ENCODE measurements around the gene HES7.

DNA sequence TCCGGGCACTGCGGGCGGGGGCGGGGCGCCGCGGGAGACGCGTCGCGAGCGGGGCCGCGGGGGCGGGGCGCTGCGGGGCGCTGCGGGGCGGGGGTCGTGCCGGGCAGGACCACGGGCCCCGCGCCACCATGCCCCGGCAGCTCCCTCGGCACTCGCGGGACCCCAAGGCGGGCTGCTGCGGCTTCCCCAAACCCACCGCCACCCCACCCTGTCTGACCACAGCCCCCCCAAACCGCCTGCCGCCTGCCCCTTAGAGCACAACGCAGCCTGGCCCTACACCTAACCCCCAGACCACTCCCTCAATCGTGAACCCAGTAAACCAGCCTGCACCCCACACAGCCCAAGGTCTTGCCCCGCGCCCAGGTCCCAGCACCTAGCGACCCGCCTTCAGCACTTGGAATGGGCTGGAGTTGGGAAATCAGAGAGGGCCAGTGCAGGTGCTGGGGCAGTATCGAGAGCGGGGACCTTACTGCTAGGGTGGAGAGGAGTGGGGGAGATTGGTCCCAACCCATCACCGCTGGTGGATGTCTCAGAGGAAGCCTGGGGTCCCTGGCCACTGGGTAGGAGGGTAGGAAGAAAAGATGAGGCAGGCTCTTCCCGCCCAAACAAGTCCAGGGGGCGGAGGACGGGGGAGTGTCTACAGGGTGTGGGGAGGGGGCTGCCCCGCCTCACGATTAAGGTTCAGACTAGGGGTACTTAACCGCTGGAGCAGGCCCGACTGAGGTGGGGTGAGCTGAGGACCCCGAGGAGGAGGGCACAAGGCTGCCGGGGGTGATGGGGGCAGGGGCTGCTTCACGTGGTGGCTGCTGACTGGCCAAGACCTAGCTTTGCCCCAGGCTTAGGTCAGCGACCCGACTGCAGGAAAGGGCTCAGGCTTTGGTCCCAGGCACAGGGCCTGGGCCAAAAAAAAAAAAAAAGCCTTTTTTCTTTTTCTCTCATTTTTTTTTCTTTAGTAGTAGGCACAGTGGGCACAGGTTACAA lies 39.4 kb upstream of the HES7 start:
- TF ChIP-seq, protein P1, sequence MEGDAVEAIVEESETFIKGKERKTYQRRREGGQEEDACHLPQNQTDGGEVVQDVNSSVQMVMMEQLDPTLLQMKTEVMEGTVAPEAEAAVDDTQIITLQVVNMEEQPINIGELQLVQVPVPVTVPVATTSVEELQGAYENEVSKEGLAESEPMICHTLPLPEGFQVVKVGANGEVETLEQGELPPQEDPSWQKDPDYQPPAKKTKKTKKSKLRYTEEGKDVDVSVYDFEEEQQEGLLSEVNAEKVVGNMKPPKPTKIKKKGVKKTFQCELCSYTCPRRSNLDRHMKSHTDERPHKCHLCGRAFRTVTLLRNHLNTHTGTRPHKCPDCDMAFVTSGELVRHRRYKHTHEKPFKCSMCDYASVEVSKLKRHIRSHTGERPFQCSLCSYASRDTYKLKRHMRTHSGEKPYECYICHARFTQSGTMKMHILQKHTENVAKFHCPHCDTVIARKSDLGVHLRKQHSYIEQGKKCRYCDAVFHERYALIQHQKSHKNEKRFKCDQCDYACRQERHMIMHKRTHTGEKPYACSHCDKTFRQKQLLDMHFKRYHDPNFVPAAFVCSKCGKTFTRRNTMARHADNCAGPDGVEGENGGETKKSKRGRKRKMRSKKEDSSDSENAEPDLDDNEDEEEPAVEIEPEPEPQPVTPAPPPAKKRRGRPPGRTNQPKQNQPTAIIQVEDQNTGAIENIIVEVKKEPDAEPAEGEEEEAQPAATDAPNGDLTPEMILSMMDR (IDR thresholded peaks at IDR 0.05; ENCODE audit: borderline replicate concordance, extremely low read depth, low read length, poor library complexity, severe bottlenecking), result no peak
- TF ChIP-seq EZH2 (IDR thresholded peaks at IDR 0.05; ENCODE audit: borderline replicate concordance, low read depth, low read length, severe bottlenecking), result no peak
